ENCODE results near the gene ACOXL. TPM values are rescaled to one million over a fixed set of nuclear protein-coding genes. Genes with fewer than 3 reads are reported as not detected.

ACOXL gene
- total and polyA plus RNA-seq, 10 of the 15 experiments (the other 5 are each of a cell fraction or from before 2014, with no cell fraction given), result 0.05 to 1.3 (median 0.71) TPM

GRCh38 chr2:110810404-110810803, 78.0 kb downstream of the ACOXL start:
- H3K4me1 ChIP-seq (ENCODE audit: control insufficient read depth, insufficient read depth, low read length), result peaks cover 12% of the 10 kb centered on the region
- TF ChIP-seq HDGF (IDR thresholded peaks at IDR 0.05) (peak; percentile 46; the same call in 1 of the 2 replicates), SKIL (IDR thresholded peaks at IDR 0.05; ENCODE audit: low read depth, poor library complexity, severe bottlenecking) (no peak)
- in situ Hi-C loops (cut with MboI) (loop anchor here (5.0 to 25.0 kb wide), 2 partner anchors 307 to 902 kb away; no protein-coding TSS in a partner anchor), intact Hi-C loops (cut with micrococcal nuclease; ENCODE audit: unreplicated experiment) (no loop called here)
- ATAC-seq (no peak), FAIRE-seq (no peak), DNase-seq (ENCODE audit: low read depth, low spot score) (no peak)
- H4K20me1 ChIP-seq (ENCODE audit: control insufficient read depth, insufficient read depth), result no peaks in the 10 kb centered on the region
- no peak overlapping the region for H2AFZ ChIP-seq (ENCODE audit: control insufficient read depth, low read depth, low read length)
- ChIA-PET RAD21 (ENCODE audit: unreplicated experiment) (no interaction called here), POLR2A (no interaction called here), CTCF (interaction anchor here (0.7 to 4.4 kb wide), 4 partner anchors 24 to 55 kb away, joined by 3 to 50 read pairs (median 38); no protein-coding TSS in a partner anchor), SMC1A (ENCODE audit: uncharacterized antibody, unreplicated experiment) (interaction anchor here (3.9 to 4.6 kb wide), 2 partner anchors 24 to 42 kb away, joined by 27 to 29 read pairs; no protein-coding TSS in a partner anchor)
- H3K36me3 ChIP-seq (ENCODE audit: control insufficient read depth in 2 of 2, insufficient read depth in 2 of 2, low read length in 1 of 2), result no peaks in the 10 kb centered on the region
- H3K9me3 ChIP-seq (replicated peaks; ENCODE audit: control insufficient read depth, insufficient read depth, low read length), result no peaks in the 10 kb centered on the region; the same call in 2 of the 3 replicates
- peaks cover 0 to 2% of the 10 kb centered on the region in 2 experiments; a peak in 2 of 4 replicates for H3K27me3 ChIP-seq (replicated peaks in 1 of 2; ENCODE audit: control insufficient read depth in 2 of 2, insufficient read depth in 2 of 2, low read length in 1 of 2)
- H3K4me2 ChIP-seq (ENCODE audit: control insufficient read depth, insufficient read depth), result no peak overlapping the region
- H3K4me3 ChIP-seq, result no peak overlapping the region
- no peak overlapping the region for H3K27ac ChIP-seq (ENCODE audit: control insufficient read depth, insufficient read depth)
- no peak overlapping the region for H3K9ac ChIP-seq (ENCODE audit: control insufficient read depth, insufficient read depth, low read length)
- 0% methylated on average over 2 of the region's 2 CpGs for WGBS (ENCODE audit: insufficient coverage, insufficient replicate concordance, low lambda C conversion rate, missing lambda C conversion rate)
- BruUV-seq (replicated peaks), result no TSS peak
- H3K79me2 ChIP-seq (ENCODE audit: control insufficient read depth, insufficient read depth, low read length), result no peaks in the 10 kb centered on the region

Measured in GM12878 (cell line).